ENCODE results near the gene TENT5A. TPM values are rescaled to one million over a fixed set of nuclear protein-coding genes. Genes with fewer than 3 reads are reported as not detected.

Gene TENT5A
- total RNA-seq, 1 donor from 2014 or later = 9.2 TPM

DNA sequence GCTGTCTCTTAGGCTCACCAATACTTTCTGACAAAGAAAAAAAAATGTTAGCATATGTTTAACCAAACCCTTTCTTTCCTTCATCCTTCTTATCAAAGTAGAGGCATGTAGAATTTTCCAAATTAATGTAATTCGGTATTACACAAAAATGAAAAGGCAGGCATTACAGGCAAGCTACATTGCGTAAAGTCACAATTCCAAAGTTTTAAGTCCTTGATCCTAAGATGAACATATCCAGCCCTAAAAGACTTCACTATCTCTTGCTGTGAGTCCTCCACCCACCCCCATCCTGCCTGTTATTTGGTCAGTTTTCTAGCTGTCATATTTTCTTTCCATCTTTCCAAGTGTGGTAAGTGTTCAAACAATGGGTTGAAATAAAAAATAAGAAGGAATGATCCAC lies 12.1 kb upstream of the TENT5A start:
- H3K27me3 ChIP-seq (ENCODE audit: control insufficient read depth, insufficient read depth, low read length) = no peaks in the 10 kb centered on the region
- FAIRE-seq (no peak), DNase-seq (ENCODE audit: low read depth) (no peak)
- TF ChIP-seq, protein P1, sequence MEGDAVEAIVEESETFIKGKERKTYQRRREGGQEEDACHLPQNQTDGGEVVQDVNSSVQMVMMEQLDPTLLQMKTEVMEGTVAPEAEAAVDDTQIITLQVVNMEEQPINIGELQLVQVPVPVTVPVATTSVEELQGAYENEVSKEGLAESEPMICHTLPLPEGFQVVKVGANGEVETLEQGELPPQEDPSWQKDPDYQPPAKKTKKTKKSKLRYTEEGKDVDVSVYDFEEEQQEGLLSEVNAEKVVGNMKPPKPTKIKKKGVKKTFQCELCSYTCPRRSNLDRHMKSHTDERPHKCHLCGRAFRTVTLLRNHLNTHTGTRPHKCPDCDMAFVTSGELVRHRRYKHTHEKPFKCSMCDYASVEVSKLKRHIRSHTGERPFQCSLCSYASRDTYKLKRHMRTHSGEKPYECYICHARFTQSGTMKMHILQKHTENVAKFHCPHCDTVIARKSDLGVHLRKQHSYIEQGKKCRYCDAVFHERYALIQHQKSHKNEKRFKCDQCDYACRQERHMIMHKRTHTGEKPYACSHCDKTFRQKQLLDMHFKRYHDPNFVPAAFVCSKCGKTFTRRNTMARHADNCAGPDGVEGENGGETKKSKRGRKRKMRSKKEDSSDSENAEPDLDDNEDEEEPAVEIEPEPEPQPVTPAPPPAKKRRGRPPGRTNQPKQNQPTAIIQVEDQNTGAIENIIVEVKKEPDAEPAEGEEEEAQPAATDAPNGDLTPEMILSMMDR (IDR thresholded peaks at IDR 0.05; ENCODE audit: insufficient read depth, low read length, severe bottlenecking) = no peak
- H3K36me3 ChIP-seq (ENCODE audit: control insufficient read depth, insufficient read depth, low read length) = no peaks in the 10 kb centered on the region
- H3K4me3 ChIP-seq (ENCODE audit: low read depth, low read length) = no peak overlapping the region

- TF ChIP-seq, protein P1 (IDR thresholded peaks at IDR 0.05; ENCODE audit: insufficient read depth, low read length, severe bottlenecking) = no peak
- Histone ChIP-seq H3K4me3 (ENCODE audit: low read depth, low read length) (no peak overlapping the region), H3K36me3 (ENCODE audit: control insufficient read depth, insufficient read depth, low read length) (no peaks in the 10 kb centered on the region), H3K27me3 (ENCODE audit: control insufficient read depth, insufficient read depth, low read length) (no peaks in the 10 kb centered on the region)
- no peak for FAIRE-seq
- DNase-seq (ENCODE audit: low read depth) = no peak
Observed at GRCh38 chr6:81763968-81764367, 11.5 kb upstream of the TENT5A start.

- Histone ChIP-seq H3K27me3 (ENCODE audit: control insufficient read depth, insufficient read depth, low read length) (no peaks in the 10 kb centered on the region), H3K36me3 (ENCODE audit: control insufficient read depth, insufficient read depth, low read length) (no peaks in the 10 kb centered on the region), H3K4me3 (ENCODE audit: low read depth, low read length) (no peak overlapping the region)
- no peak for FAIRE-seq
- DNase-seq (ENCODE audit: low read depth) = no peak
- TF ChIP-seq, protein P1 (IDR thresholded peaks at IDR 0.05; ENCODE audit: insufficient read depth, low read length, severe bottlenecking) = no peak
Observed at GRCh38 chr6:81763051-81763450, 10.6 kb upstream of the TENT5A start.

- no peaks in the 10 kb centered on the region for H3K27me3 ChIP-seq (ENCODE audit: control insufficient read depth, insufficient read depth, low read length)
- no peaks in the 10 kb centered on the region for H3K36me3 ChIP-seq (ENCODE audit: control insufficient read depth, insufficient read depth, low read length)
- FAIRE-seq (no peak), DNase-seq (ENCODE audit: low read depth) (no peak)
- TF ChIP-seq, protein P1 (IDR thresholded peaks at IDR 0.05; ENCODE audit: insufficient read depth, low read length, severe bottlenecking) = no peak
- no peak overlapping the region for H3K4me3 ChIP-seq (ENCODE audit: low read depth, low read length)
Observed at GRCh38 chr6:81762606-81763005, 10.1 kb upstream of the TENT5A start.

- FAIRE-seq (no peak), DNase-seq (ENCODE audit: low read depth) (no peak)
- no peaks in the 10 kb centered on the region for H3K27me3 ChIP-seq (ENCODE audit: control insufficient read depth, insufficient read depth, low read length)
- H3K4me3 ChIP-seq (ENCODE audit: low read depth, low read length) = no peak overlapping the region
- H3K36me3 ChIP-seq (ENCODE audit: control insufficient read depth, insufficient read depth, low read length) = no peaks in the 10 kb centered on the region
- TF ChIP-seq, protein P1 (IDR thresholded peaks at IDR 0.05; ENCODE audit: insufficient read depth, low read length, severe bottlenecking) = no peak
Observed at GRCh38 chr6:81762132-81762531, 9.7 kb upstream of the TENT5A start.

DNA sequence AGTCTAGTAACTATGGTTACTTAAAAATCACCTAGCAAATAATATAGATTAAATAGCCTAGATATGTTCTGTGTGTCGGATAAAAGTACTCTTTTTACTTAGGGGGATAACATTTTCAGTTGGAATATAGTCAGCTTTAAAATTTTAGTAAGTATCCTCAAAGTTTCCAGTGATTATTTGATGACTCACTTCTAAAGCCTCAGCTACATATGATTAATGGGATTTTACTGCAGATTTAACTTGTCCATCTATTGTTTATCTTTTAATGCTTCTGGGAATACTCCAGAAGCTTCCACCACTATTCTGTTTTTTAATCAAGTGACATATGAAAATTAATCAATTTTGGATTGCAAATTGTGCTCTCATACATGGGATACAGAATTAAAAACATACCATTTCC lies 8.7 kb upstream of the TENT5A start:
- no peaks in the 10 kb centered on the region for H3K27me3 ChIP-seq (ENCODE audit: control insufficient read depth, insufficient read depth, low read length)
- DNase-seq (ENCODE audit: low read depth) (peak; percentile 71), FAIRE-seq (no peak)
- H3K4me3 ChIP-seq (ENCODE audit: low read depth, low read length) = no peak overlapping the region
- TF ChIP-seq, protein P1 (IDR thresholded peaks at IDR 0.05; ENCODE audit: insufficient read depth, low read length, severe bottlenecking) = no peak
- no peaks in the 10 kb centered on the region for H3K36me3 ChIP-seq (ENCODE audit: control insufficient read depth, insufficient read depth, low read length)
